GM19468 (cell line): ENCODE results near the gene DNAH8.

Experiments
- ATAC-seq: cut with Tn5 transposase; IDR thresholded peaks from one replicate; pipeline ENCODE4 v1.9.1; 2021; ENCODE audit warnings: mild to moderate bottlenecking, moderate library complexity, moderate number of reproducible peaks; ENCODE audit not compliant: unreplicated experiment; ENCODE audit errors: extremely low read depth

The DNAH8 gene

GRCh38 chr6:38937839-38938613, 222.9 kb downstream of the DNAH8 start:
- no peak for ATAC-seq

DNA sequence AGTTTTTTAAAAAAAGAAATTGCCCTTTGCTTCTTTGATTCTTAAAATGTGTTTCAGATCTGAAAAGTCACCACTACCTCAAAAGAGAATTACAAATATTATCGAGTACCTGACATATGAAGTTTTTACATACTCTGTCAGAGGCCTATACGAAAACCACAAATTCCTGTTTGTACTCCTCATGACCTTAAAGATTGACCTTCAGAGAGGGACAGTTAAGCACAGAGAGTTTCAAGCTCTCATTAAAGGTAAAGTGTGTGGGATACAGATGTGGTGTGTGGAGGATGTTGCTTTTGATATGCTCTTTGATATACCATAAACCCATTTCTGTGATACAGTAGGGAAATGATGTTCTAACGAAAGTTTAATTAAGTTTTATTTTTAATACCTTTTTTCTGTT, 223.6 kb downstream of the DNAH8 start:
- no peak for ATAC-seq

GRCh38 chr6:38942442-38942841, 227.3 kb downstream of the DNAH8 start:
- ATAC-seq = no peak

GRCh38 chr6:38942965-38943364, 227.9 kb downstream of the DNAH8 start:
- no peak for ATAC-seq

DNA sequence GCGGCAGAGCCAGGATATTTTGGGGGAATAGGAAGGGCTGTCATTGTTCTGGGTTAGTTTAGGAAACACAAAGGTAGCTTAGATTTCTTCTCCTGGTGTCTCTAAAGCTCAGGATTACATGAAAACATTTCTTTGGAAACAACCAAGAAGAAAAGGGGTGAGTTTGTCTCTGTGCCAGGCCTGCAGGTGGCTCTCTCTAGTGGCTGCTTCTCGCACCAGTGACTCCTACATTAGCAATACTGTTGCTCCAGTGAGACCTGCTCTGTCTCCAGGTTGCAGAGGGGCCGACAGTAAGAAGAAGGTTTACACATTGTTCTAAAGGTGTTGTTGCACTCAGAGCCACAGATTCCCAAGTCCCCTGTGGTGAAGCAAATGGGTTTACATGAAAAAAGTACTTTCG, 228.9 kb downstream of the DNAH8 start:
- ATAC-seq = no peak

DNA sequence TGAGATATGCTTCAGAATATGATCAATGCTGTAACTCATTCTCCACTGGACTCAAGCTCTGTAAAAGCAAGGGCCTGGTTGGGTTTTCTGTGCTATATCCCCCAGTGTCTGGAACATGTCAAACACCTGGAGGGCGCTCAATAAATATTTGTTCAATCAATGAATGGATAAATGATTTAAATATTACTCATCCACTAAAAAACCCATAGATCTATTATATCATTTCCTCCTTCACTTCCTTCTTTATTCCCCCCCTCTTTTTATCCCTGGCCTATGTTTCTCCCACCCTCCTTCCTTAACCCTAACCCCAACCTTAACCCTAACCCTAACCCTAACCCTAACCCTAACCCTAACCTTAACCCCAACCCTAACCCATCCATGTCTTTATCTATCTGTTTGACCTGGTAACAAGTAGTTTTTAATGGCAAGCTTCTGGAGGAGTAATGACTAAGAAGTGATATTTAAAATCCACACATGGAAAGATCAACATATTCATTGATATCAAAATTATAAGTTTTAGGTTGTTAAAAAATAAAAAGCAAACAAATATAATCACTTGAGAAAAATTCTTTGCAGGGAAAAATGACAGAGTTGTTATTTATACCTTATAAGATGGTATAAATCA, 229.7 kb downstream of the DNAH8 start:
- no peak for ATAC-seq

DNA sequence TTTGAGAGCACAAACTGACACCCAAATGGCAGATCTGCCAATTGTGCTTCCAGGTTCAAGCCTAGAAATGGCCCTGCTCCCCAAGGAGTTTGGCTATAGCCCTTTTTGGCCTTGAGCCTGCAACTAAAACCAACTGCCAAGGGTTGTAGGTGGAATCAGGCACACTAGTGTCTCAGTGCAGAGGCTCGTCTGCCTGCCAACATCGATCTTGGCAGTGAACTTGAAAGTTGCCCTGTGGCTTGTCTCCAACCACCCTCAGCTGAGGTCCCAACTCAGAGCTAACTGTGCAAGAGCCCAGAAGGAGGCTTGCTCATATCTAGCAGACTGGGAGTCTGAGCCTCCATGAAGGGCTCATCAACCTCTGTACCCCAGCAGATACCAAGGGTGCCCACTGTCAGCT, 240.8 kb downstream of the DNAH8 start:
- ATAC-seq = no peak

- no peak for ATAC-seq
Measured at GRCh38 chr6:38957426-38957825, 242.3 kb downstream of the DNAH8 start.

DNA sequence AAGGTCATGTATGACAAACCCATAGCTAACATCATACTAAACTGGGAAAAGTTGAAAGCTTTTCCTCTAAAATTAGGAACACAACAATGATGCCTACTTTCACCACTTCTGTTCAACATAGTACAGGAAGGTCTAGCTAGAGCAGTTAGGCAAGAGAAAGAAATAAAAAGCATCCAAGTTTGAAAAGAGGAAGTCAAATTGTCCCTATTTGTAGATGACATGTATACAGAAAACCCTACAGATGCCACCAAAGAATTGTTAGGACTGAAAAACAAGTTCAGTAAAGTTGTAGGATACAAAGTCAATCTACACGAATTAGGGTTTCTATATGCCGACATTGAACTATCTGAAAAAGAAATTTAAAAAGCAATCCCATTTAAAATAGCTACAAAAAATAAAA, 244.0 kb downstream of the DNAH8 start:
- no peak for ATAC-seq

DNA sequence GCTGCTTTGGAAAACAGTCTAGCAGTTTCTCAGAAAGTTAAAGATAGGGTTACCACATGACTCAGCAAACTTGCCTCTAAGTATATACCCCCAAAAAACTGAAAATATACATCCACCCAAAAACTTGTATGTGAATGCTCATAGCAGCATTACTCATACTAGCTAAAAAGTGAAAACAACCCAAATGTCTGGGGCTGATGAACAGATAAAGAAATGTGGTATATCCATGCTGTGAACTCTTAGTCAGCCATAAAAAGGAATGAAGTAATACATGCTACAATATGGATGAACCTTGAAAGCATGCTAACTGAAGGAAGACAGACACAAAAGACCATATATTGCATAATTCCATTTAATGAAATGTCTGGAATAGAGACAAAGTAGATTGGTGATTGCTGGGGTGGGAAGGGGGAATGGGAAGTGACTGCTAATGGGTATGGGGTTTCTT, 253.6 kb downstream of the DNAH8 start:
- ATAC-seq = no peak

GRCh38 chr6:38973178-38974057, 258.3 kb downstream of the DNAH8 start:
- ATAC-seq = no peak

DNA sequence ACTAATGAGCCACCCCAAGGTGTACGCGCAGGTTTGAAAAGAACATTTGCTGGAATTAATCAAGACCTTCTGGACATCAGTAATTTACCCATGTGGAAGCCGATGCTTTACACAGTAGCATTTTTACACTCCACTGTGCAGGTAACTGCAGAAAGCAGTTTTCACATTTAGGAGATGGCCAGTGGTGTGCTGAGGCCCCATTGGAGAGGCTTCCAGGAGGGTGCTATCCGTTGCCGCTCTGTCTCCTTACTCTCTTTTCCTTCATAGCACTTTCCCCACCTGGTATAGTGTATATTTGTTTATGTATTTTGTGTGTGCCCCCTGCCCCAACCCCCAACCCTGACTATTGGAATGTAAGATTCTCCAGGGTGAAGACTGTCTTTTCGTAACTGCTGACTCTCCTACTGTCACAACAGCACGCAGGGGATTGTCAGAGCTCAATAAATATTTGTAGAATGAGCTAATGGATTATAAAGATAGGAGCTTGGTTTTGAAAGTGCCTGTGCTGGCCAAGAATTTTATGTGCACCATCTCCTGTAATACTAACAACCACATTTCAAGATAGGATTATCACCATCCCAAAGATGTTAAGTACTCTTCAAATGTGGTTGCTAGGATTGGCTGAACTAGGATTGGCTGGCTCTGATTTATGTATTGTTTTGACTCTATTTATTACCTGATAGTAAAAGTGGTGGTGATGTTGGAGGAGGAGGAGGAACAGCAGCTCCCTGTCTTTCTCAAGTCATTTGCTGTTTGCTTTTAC, 259.5 kb downstream of the DNAH8 start:
- ATAC-seq = no peak

DNA sequence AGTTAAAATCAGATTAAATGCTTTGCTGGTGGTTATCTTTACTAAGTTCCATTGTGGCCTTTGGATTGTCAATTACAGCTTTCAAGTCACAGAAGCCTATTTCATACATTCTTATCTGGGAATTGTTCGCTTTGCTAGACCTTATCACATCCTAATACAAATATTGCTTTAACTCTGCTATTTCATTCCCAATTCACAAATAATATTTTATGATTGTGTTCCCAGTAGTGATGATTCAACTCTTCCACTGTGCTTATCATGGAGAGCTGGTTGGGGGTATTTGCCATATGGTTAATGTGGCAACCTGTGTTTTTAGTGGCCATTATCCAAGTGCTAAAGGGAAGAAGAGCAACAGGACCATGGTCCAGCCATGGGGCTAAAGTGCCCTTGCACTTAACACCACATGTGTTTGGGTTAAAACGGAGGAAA, 260.5 kb downstream of the DNAH8 start:
- ATAC-seq = no peak

- ATAC-seq = no peak
Measured at GRCh38 chr6:38976051-38976450, 260.9 kb downstream of the DNAH8 start.

GRCh38 chr6:38976801-38977500, 261.8 kb downstream of the DNAH8 start:
- no peak for ATAC-seq

DNA sequence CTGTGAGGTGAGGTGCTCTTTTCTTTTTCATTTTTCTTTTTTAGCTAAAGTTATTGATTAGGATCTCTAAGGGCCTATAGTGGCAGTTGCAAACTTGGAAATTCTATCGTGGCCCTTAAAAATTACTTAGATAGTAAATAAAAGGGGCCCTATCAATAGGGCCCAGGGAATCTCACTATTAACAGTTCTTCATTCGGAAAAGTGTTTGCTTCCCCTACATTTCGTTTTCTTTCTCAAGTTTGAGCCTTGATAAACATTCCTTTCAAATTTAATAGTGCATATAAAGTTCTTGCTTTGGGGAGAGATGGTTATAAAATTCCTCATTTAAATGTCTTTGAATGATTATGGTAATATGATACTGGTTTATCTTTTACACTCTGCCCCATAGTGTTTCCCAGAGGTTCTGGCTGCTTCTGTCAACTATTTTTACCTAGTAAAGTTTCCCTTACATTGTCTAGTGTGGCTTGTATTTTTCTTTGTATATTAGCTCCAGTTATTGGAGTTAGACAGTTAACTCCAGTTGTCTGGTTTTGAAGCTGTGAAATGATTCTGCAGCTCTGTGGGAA, 263.1 kb downstream of the DNAH8 start:
- ATAC-seq = no peak

GRCh38 chr6:38982470-38982869, 267.4 kb downstream of the DNAH8 start:
- no peak for ATAC-seq

DNA sequence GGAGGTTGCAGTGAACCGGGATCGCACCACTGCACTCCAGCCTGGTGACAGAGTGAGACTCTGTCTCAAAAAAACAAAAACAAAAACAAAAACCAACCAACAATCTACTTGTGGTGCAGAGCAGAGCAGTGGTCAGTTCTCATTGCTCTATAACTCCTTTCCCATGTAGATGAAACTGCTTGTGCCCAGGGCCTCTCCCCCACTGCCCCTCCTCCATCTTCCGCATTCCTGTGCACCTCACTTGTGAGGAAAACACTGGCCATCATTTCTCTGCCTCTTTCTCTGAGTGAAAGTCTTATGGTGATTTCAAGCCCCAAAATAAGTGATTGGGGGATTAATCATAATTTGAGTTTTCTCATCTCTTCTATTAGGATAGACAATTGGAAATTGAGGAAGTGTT, 269.6 kb downstream of the DNAH8 start:
- no peak for ATAC-seq

GRCh38 chr6:38985839-38986238, 270.7 kb downstream of the DNAH8 start:
- ATAC-seq = no peak
